ENCODE measurements around the gene PLPPR4.
"Not testable (repeated sequence)": the region's sequence is repeated elsewhere in the genome, so short reads cannot be mapped to it uniquely, and the experiment has no call there.

PLPPR4 gene

GRCh38 chr1:99236756-99237155 is 27.5 kb upstream of the PLPPR4 start:
- Histone ChIP-seq H3K9ac (ENCODE audit: low read depth, low read length) (no peak overlapping the region), H3K36me3 (ENCODE audit: control insufficient read depth, insufficient read depth, low read length) (no peaks in the 10 kb centered on the region), H3K9me3 (ENCODE audit: control insufficient read depth, insufficient read depth, low read length) (no peaks in the 10 kb centered on the region), H3K27ac (ENCODE audit: low read depth, low read length) (no peak overlapping the region), H3K27me3 (ENCODE audit: control insufficient read depth, insufficient read depth, low read length) (no peaks in the 10 kb centered on the region), H3K4me1 (ENCODE audit: control insufficient read depth, insufficient read depth, low read length) (no peaks in the 10 kb centered on the region), H3K4me3 (ENCODE audit: low read depth, low read length) (no peak overlapping the region)

GRCh38 chr1:99239690-99240089 is 24.6 kb upstream of the PLPPR4 start:
- no peak overlapping the region for H3K9ac ChIP-seq (ENCODE audit: low read depth, low read length)
- H3K9me3 ChIP-seq (ENCODE audit: control insufficient read depth, insufficient read depth, low read length), result no peaks in the 10 kb centered on the region
- no peaks in the 10 kb centered on the region for H3K27me3 ChIP-seq (ENCODE audit: control insufficient read depth, insufficient read depth, low read length)
- no peaks in the 10 kb centered on the region for H3K4me1 ChIP-seq (ENCODE audit: control insufficient read depth, insufficient read depth, low read length)
- no peaks in the 10 kb centered on the region for H3K36me3 ChIP-seq (ENCODE audit: control insufficient read depth, insufficient read depth, low read length)
- no peak overlapping the region for H3K27ac ChIP-seq (ENCODE audit: low read depth, low read length)
- H3K4me3 ChIP-seq (ENCODE audit: low read depth, low read length), result no peak overlapping the region

- Histone ChIP-seq H3K36me3 (ENCODE audit: control insufficient read depth, insufficient read depth, low read length) (no peaks in the 10 kb centered on the region), H3K9me3 (ENCODE audit: control insufficient read depth, insufficient read depth, low read length) (no peaks in the 10 kb centered on the region), H3K27me3 (ENCODE audit: control insufficient read depth, insufficient read depth, low read length) (no peaks in the 10 kb centered on the region), H3K4me3 (ENCODE audit: low read depth, low read length) (no peak overlapping the region), H3K27ac (ENCODE audit: low read depth, low read length) (no peak overlapping the region), H3K4me1 (ENCODE audit: control insufficient read depth, insufficient read depth, low read length) (no peaks in the 10 kb centered on the region), H3K9ac (ENCODE audit: low read depth, low read length) (no peak overlapping the region)
These were observed 23.7 kb upstream of the PLPPR4 start for GRCh38 chr1:99240621-99241020.

GRCh38 chr1:99246152-99246551 is 18.1 kb upstream of the PLPPR4 start:
- Histone ChIP-seq H3K27me3 (ENCODE audit: control insufficient read depth, insufficient read depth, low read length) (no peaks in the 10 kb centered on the region), H3K36me3 (ENCODE audit: control insufficient read depth, insufficient read depth, low read length) (no peaks in the 10 kb centered on the region), H3K9ac (ENCODE audit: low read depth, low read length) (no peak overlapping the region), H3K27ac (ENCODE audit: low read depth, low read length) (no peak overlapping the region), H3K9me3 (ENCODE audit: control insufficient read depth, insufficient read depth, low read length) (peaks cover 3% of the 10 kb centered on the region; the same call in 1 of the 2 replicates), H3K4me1 (ENCODE audit: control insufficient read depth, insufficient read depth, low read length) (no peaks in the 10 kb centered on the region), H3K4me3 (ENCODE audit: low read depth, low read length) (no peak overlapping the region)

- no peaks in the 10 kb centered on the region for H3K4me1 ChIP-seq (ENCODE audit: control insufficient read depth, insufficient read depth, low read length)
- peaks cover 3% of the 10 kb centered on the region; the same call in 1 of the 2 replicates for H3K9me3 ChIP-seq (ENCODE audit: control insufficient read depth, insufficient read depth, low read length)
- no peak overlapping the region for H3K4me3 ChIP-seq (ENCODE audit: low read depth, low read length)
- H3K27me3 ChIP-seq (ENCODE audit: control insufficient read depth, insufficient read depth, low read length), result no peaks in the 10 kb centered on the region
- no peaks in the 10 kb centered on the region for H3K36me3 ChIP-seq (ENCODE audit: control insufficient read depth, insufficient read depth, low read length)
- H3K9ac ChIP-seq (ENCODE audit: low read depth, low read length), result no peak overlapping the region
- H3K27ac ChIP-seq (ENCODE audit: low read depth, low read length), result no peak overlapping the region
These were observed 17.1 kb upstream of the PLPPR4 start for GRCh38 chr1:99247199-99247598.

GRCh38 chr1:99250728-99251127 is 13.6 kb upstream of the PLPPR4 start:
- Histone ChIP-seq H3K4me3 (ENCODE audit: low read depth, low read length) (no peak overlapping the region), H3K9me3 (ENCODE audit: control insufficient read depth, insufficient read depth, low read length) (peaks cover 3% of the 10 kb centered on the region; the same call in 1 of the 2 replicates), H3K27ac (ENCODE audit: low read depth, low read length) (no peak overlapping the region), H3K36me3 (ENCODE audit: control insufficient read depth, insufficient read depth, low read length) (no peaks in the 10 kb centered on the region), H3K27me3 (ENCODE audit: control insufficient read depth, insufficient read depth, low read length) (no peaks in the 10 kb centered on the region), H3K9ac (ENCODE audit: low read depth, low read length) (no peak overlapping the region), H3K4me1 (ENCODE audit: control insufficient read depth, insufficient read depth, low read length) (peaks cover 11% of the 10 kb centered on the region)

- Histone ChIP-seq H3K9ac (ENCODE audit: low read depth, low read length) (no peak overlapping the region), H3K27me3 (ENCODE audit: control insufficient read depth, insufficient read depth, low read length) (no peaks in the 10 kb centered on the region), H3K4me3 (ENCODE audit: low read depth, low read length) (no peak overlapping the region), H3K9me3 (ENCODE audit: control insufficient read depth, insufficient read depth, low read length) (peaks cover under 1% of the 10 kb centered on the region; the same call in 1 of the 2 replicates), H3K4me1 (ENCODE audit: control insufficient read depth, insufficient read depth, low read length) (peaks cover 11% of the 10 kb centered on the region), H3K36me3 (ENCODE audit: control insufficient read depth, insufficient read depth, low read length) (no peaks in the 10 kb centered on the region), H3K27ac (ENCODE audit: low read depth, low read length) (no peak overlapping the region)
These were observed 13.0 kb upstream of the PLPPR4 start for GRCh38 chr1:99251308-99251707.

GRCh38 chr1:99252630-99253029 is 11.7 kb upstream of the PLPPR4 start:
- peaks cover 11% of the 10 kb centered on the region for H3K4me1 ChIP-seq (ENCODE audit: control insufficient read depth, insufficient read depth, low read length)
- no peak overlapping the region for H3K9ac ChIP-seq (ENCODE audit: low read depth, low read length)
- H3K4me3 ChIP-seq (ENCODE audit: low read depth, low read length), result no peak overlapping the region
- H3K27me3 ChIP-seq (ENCODE audit: control insufficient read depth, insufficient read depth, low read length), result no peaks in the 10 kb centered on the region
- H3K9me3 ChIP-seq (ENCODE audit: control insufficient read depth, insufficient read depth, low read length), result no peaks in the 10 kb centered on the region
- no peaks in the 10 kb centered on the region for H3K36me3 ChIP-seq (ENCODE audit: control insufficient read depth, insufficient read depth, low read length)
- peak overlapping the region; percentile 38 for H3K27ac ChIP-seq (ENCODE audit: low read depth, low read length)

- H3K9me3 ChIP-seq (ENCODE audit: control insufficient read depth, insufficient read depth, low read length); H3K4me3 ChIP-seq (ENCODE audit: low read depth, low read length); H3K36me3 ChIP-seq (ENCODE audit: control insufficient read depth, insufficient read depth, low read length); H3K4me1 ChIP-seq (ENCODE audit: control insufficient read depth, insufficient read depth, low read length); H3K27ac ChIP-seq (ENCODE audit: low read depth, low read length); H3K9ac ChIP-seq (ENCODE audit: low read depth, low read length): not testable (repeated sequence)
- H3K27me3 ChIP-seq (ENCODE audit: control insufficient read depth, insufficient read depth, low read length), result peaks cover 28% of the 10 kb centered on the region
These were observed 3.9 kb upstream of the PLPPR4 start for GRCh38 chr1:99260402-99260801.

GRCh38 chr1:99265124-99265523 is 832 bp downstream of the PLPPR4 start:
- peaks cover 33% of the 10 kb centered on the region for H3K27me3 ChIP-seq (ENCODE audit: control insufficient read depth, insufficient read depth, low read length)
- H3K4me3 ChIP-seq (ENCODE audit: low read depth, low read length), result peak overlapping the region; percentile 72
- H3K9ac ChIP-seq (ENCODE audit: low read depth, low read length), result no peak overlapping the region
- H3K4me1 ChIP-seq (ENCODE audit: control insufficient read depth, insufficient read depth, low read length), result no peaks in the 10 kb centered on the region
- no peaks in the 10 kb centered on the region for H3K36me3 ChIP-seq (ENCODE audit: control insufficient read depth, insufficient read depth, low read length)
- H3K9me3 ChIP-seq (ENCODE audit: control insufficient read depth, insufficient read depth, low read length), result no peaks in the 10 kb centered on the region
- no peak overlapping the region for H3K27ac ChIP-seq (ENCODE audit: low read depth, low read length)

- Histone ChIP-seq H3K27ac (ENCODE audit: low read depth, low read length) (no peak overlapping the region), H3K9me3 (ENCODE audit: control insufficient read depth, insufficient read depth, low read length) (no peaks in the 10 kb centered on the region)
These were observed 2.4 kb downstream of the PLPPR4 start for GRCh38 chr1:99266726-99267125.

GRCh38 chr1:99268021-99268420 is 3.7 kb downstream of the PLPPR4 start:
- Histone ChIP-seq H3K27ac (ENCODE audit: low read depth, low read length) (no peak overlapping the region), H3K9ac (ENCODE audit: low read depth, low read length) (no peak overlapping the region), H3K27me3 (ENCODE audit: control insufficient read depth, insufficient read depth, low read length) (peaks cover 30% of the 10 kb centered on the region), H3K4me1 (ENCODE audit: control insufficient read depth, insufficient read depth, low read length) (no peaks in the 10 kb centered on the region), H3K4me3 (ENCODE audit: low read depth, low read length) (no peak overlapping the region), H3K36me3 (ENCODE audit: control insufficient read depth, insufficient read depth, low read length) (no peaks in the 10 kb centered on the region), H3K9me3 (ENCODE audit: control insufficient read depth, insufficient read depth, low read length) (no peaks in the 10 kb centered on the region)

More at GRCh38 chr1:99266726-99267125, 2.4 kb downstream of the PLPPR4 start:
- no peak overlapping the region for H3K9ac ChIP-seq (ENCODE audit: low read depth, low read length)
- no peak overlapping the region for H3K4me3 ChIP-seq (ENCODE audit: low read depth, low read length)
- no peaks in the 10 kb centered on the region for H3K36me3 ChIP-seq (ENCODE audit: control insufficient read depth, insufficient read depth, low read length)
- H3K4me1 ChIP-seq (ENCODE audit: control insufficient read depth, insufficient read depth, low read length), result no peaks in the 10 kb centered on the region
- peaks cover 33% of the 10 kb centered on the region for H3K27me3 ChIP-seq (ENCODE audit: control insufficient read depth, insufficient read depth, low read length)

Data from HUES48 (cell line).